Kasumi-1 (cell line): ENCODE measurements around the gene FOXC1.
A peak's percentile ranks its signal among the peaks of the same experiment; 100 is the strongest.

Experiments
- DNase-seq, 2 experiments: peaks; one replicate each; lab custom pipeline; 2025; lab: John Stamatoyannopoulos, UW

The FOXC1 gene

DNA sequence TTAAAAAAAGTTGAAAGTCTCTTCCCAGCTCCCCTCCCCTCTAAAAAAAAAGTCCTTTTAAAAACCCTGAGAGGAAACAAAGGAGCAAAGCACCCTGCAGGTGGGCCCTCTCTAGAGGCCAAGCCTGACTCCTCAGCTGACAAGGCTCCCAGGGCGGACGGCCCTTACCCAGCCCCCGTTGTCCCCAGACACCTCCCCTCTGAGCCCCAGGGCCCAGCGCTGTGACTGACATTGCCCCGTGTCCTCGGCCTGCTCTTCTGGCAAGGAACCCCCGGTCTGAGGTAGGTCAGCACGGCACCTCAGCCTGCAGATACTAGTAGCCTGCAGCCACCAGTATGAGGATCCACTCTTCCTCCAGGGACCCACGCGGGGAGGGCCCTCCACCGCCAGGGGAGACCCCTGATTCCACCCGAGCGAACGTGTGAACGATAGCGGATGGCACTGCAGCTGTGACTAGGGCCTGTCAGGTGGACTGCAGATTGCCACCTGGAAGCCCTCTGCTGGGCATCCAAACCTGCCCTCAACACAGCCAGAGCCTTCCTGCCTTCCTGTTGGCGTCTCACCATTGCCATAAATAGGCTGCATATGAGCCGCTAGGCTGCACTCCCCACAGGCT lies 34.2 kb downstream of the FOXC1 start:
- DNase-seq: no peak

DNA sequence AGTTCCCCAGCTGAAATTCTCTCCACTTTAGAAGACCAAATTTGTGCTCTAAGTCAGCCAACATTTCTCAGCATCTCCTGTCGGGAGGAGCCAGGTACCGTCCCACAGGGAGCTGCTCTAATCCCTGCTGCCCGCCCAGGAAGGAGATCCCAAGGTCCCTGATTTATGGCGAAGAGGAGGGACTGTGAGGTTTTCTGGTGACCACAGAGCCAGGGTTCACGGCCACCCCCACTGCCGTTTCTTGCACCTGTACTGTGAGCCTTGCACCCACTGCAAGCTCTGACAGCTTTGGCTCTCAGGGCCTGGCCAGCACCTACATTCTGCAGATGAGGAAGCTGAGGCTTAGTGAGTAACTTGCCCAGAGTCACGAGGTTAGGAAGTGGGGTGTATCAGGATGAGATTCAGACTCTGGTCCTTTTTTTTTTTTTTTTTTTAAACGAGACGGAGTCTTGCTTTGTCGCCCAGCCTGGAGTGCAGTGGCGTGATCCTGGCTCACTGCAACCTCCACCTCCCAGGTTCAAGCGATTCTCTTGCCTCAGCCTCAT lies 34.9 kb downstream of the FOXC1 start:
- DNase-seq: peak; percentile 26 to 37

DNA sequence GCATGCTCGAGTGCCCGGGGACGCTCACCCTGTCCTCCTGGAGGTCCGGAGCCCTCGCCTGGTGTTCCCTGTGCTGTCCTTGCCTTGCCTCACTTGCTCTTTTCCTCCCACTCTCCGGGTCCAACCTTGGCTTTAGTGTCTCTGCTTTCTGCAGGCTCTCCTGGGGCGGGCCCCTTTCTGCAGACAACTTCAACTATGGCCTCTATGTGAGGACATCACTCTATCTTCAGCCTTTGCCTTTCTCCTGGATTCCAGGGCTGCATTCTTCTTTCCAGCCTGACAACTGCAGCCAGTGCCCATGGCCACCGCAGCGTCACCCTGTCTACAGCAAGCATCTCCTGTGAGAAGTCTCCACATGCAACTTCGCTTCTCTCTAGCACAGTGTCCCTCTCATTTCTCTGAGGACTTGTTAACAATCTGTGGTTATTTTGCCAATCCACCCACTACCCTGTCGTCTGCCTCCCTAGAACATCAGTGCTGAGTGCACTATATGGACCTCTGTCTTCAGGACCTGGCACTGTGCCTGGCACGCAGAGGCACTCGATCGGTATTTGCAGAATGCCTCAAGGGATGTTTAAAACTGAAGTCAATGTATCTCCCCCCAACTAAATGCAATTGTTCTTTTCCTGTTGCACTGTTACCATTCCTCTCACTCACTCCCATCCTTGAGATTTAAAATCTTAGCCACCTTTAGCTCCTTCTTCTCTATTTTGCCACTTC lies 35.9 kb downstream of the FOXC1 start:
- DNase-seq: no peak

DNA sequence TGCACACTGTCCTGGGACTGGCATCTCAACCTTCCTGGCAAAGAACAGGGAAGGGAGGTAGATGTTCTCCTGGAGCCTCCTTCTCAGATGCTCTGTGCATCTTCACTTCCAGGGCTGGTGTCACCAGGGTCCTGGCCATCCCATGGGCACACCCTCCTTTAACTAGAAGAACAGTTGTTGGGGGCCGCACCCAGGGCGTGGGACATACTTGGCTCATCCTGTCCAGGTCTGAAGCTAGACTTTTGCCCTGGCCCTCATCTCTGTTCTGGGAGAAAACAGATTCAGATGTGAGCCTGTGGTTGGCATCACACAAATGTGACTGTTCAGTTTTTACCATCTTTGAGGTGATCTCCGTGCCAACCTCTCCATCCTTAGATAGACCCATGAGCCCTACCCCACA lies 41.6 kb downstream of the FOXC1 start:
- no peak for DNase-seq

DNA sequence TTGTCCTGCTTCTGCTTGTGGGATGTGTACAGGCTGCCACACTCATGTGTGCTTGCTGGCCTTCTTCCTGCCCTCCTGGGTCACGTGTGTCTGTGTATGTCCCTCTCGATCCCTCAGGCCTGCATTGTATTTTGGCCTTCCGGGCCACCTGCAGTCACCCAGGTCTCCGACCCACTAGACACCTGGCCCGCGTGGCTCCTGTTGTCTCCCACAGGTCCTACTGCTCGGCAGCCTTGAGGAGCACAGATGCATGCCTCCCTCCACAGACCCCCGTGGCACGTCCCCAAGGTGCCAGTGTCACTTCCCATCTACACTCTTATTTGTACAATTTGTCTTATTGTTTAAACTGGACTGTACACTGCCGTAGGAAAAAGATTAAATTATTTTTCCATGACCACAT lies 43.1 kb downstream of the FOXC1 start:
- no peak for DNase-seq

DNA sequence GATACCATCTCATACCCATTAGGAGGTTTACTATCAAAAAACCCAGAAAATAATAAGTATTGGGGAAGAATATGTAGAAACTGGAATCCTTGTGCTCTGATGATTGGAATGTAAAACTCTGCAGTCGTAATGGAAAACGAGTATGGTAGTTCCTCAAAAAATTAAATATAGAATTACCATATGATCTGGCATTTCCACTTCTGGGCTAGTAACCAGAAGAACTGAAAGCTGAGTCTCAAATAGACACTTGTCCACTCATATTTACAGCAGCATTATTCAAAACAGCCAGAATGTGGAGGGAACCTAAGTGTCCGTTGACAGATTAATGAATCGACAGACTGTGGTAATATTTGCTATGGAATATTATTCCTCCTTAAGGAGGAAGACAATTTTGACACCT lies 44.3 kb downstream of the FOXC1 start:
- DNase-seq: no peak

DNA sequence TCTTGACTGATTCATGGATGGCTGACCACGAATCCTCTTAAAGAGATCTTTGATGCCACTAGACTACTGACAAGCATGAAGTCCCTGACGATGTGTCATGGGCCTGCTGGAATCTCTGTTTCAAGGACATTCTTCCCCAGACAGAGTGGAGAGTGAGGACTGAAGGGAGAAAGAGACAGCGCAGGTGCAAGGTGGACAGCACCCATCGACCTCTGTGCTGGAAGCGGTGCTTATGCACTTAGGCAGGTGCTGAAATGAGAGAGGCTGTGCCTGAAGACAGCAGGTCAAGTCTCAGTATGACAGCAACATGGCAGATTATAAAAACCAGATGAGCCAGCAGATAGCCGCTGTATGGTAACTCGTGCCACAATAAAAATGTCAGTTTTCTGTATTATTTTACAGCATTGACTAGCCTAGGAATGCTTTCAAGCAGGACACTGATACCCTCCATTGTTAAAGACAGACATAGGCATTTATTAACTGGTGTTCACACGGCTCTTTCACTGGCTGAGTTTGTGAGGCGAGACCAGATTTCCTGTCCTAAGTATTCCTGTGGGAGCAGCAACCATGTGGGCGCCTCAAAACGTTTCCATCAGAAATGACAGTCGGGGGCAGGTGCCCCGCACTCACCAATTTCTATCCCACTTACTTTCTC lies 47.5 kb downstream of the FOXC1 start:
- no peak for DNase-seq

DNA sequence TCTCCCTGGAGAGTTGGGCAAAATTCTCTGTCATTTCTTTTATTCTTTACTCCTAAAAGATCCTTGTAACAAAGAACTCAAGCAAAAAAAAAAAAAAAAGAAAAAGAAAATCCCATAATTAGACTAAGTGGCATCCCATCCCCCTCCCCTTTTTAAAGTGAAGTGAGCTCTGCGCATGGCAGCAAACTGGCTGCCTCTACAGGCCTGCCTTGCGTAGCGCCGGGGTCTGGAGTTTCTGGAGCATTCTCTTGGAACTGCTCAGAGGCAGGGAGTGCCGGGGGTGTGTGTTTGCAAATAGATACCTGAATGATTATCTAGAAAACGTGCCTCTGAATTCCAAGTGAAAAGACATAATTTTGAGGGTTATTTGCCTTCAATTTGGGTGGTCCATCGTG lies 48.1 kb downstream of the FOXC1 start:
- DNase-seq: no peak

DNA sequence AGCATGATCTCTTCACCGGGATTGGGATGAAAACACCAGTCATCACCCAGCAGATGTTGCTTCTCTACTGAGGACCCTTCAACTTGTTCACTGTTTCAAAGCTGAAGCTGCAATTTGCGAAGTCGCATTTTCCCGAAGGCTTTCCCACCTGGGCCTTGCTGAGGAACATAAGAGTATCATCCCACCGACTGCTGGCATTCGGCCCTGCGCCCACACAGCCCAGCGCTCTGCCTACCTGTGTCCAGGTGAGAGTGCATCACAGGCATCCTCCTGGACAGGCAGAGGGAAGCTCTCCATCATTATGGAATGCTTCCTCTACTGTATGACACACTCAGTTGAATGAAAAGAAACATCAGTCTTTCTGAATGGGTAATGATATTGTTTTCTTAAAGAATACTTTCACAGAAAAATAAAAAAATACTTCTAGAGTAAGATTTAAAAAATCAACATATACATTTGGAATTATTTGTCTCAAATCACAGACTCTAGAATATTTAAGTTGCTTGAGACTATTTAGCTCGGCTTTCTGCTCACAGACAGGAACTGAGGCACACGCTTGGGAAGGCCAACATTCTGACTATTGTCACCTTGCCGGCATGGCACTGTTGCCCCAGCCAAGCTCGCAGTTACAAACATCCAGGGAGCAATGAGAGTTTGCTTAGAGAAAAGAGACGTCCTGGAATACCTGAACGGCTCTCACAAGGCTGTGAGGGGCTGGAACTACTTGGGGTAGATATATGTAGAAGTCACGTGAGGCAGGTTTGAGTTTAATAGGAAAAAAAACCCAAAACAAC lies 48.7 kb downstream of the FOXC1 start:
- DNase-seq: no peak

DNA sequence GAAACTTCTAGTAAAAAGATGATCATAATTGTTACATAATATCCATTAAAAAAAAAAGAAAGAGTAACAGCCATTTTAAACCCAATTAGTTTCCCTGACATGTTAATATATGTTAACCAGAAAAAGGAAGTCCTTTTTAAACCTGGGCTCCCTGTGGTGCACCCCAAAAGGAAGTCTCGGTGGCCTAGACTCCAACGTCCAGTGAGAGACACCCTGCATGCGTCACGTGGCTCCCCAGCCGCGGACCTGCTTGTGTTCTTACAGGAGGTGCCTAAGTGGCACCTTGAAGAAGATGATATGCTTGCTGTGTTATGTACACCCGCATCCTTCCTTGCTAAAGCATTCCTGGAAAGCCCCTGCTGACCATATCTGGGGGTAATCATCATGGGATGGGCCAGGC lies 50.1 kb downstream of the FOXC1 start:
- no peak for DNase-seq

DNA sequence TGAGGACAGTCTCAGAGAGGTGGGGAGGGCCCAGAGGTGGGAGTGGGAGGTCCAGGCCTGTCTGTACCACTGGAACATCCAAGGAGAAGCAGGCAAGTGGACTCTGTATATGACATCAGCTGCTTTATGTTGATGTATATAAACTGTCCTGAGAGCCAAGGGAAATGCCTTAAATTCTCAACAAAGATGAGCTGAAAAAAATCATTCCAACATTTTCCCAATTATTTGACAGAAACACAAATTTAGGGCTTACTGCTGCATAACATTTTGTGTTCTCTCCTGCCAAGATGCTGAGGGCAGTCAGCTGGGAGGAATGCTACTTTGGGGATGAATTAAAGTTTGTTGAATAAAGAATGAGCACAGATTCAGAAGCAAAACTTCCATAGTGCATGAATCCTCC lies 52.8 kb downstream of the FOXC1 start:
- DNase-seq: no peak
